Measurements from ENCODE around the gene FUT8. TPM values are rescaled to one million over a fixed set of nuclear protein-coding genes. Genes with fewer than 3 reads are reported as not detected.
"Not testable (repeated sequence)": the region's sequence is repeated elsewhere in the genome, so short reads cannot be mapped to it uniquely, and the experiment has no call there.

The FUT8 gene
- total and polyA plus RNA-seq, 8 donors = 5.8 to 42.6 (median 20.3) TPM

DNA sequence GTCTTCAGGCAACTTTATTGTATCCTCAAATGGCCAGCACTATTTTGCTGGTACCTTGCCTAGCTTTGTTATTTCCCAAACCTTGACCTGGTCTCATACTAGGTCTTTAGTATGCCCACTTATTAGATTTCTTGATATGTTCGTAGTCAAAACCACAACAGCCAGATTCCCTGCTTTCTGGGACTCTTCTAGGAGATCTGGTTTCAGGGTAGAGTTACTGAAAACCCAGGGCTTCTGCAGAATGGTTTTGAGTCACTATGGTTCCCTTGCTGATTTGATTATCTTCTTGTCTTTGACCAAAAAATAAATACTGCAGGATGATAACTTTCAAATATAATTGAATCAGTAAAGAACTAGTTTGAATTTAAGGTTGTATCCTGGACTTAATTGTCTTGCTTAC is 211.2 kb downstream of the FUT8 start:
- TF ChIP-seq, protein P1, sequence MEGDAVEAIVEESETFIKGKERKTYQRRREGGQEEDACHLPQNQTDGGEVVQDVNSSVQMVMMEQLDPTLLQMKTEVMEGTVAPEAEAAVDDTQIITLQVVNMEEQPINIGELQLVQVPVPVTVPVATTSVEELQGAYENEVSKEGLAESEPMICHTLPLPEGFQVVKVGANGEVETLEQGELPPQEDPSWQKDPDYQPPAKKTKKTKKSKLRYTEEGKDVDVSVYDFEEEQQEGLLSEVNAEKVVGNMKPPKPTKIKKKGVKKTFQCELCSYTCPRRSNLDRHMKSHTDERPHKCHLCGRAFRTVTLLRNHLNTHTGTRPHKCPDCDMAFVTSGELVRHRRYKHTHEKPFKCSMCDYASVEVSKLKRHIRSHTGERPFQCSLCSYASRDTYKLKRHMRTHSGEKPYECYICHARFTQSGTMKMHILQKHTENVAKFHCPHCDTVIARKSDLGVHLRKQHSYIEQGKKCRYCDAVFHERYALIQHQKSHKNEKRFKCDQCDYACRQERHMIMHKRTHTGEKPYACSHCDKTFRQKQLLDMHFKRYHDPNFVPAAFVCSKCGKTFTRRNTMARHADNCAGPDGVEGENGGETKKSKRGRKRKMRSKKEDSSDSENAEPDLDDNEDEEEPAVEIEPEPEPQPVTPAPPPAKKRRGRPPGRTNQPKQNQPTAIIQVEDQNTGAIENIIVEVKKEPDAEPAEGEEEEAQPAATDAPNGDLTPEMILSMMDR (IDR thresholded peaks at IDR 0.05) = no peak
- DNase-seq = no peak
- Histone ChIP-seq H3K27ac (no peak overlapping the region), H3K36me3 (no peaks in the 10 kb centered on the region), H3K9me3 (no peaks in the 10 kb centered on the region), H3K4me3 (no peak overlapping the region), H3K4me1 (no peaks in the 10 kb centered on the region), H3K27me3 (no peaks in the 10 kb centered on the region)
- WGBS, 2 donors = 91 to 94% methylated on average over 1 of the region's 1 CpG
- intact Hi-C loops (cut with DNase I) = no loop called here
- no peak for FAIRE-seq
- ATAC-seq = no peak

DNA sequence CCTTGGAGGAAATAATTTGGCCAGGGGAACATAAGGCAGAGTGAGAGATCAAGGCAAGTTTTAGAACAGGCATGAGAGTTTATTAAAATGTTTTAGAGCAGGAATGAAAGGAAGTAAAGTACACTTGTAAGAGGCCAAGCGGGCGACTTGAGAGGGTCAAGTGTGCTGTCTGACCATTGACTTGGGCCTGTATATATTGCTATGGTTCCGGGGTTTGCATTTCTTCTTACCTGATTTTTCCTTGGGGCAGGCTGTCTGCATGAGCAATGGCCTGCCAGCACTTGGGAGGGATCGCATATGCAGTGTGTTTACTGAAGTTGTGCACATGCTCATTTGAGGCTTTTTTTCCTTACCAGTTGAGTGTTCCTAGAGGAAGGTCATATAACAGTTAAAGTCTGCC is 214.8 kb downstream of the FUT8 start:
- no peak for ATAC-seq
- Histone ChIP-seq H3K4me1 (no peaks in the 10 kb centered on the region), H3K9me3 (no peaks in the 10 kb centered on the region), H3K27ac (no peak overlapping the region), H3K27me3 (no peaks in the 10 kb centered on the region), H3K4me3 (no peak overlapping the region), H3K36me3 (no peaks in the 10 kb centered on the region)
- no peak for FAIRE-seq
- 98 to 100% methylated on average over 4 of the region's 4 CpGs for WGBS, 2 donors
- TF ChIP-seq, protein P1 (IDR thresholded peaks at IDR 0.05) = no peak
- no peak for DNase-seq
- intact Hi-C loops (cut with DNase I) = no loop called here

DNA sequence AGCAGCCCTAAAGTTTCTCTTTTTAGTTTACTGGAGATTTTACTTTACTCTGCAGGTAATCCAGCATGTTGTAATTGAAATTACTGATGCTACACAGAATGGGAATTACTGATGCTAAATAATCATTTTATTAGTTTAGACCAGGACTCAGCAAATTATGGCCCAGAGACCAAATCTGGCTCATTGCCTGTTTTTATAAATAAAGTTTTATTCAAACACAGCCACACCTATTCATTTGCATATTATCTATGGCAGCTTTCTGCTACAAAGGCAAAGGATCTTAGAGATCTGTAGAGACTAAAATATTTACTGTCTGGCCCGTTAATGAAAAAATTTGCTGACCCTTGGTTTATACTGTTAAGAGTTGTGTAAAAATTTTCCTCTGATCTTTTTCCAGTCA is 216.1 kb downstream of the FUT8 start:
- intact Hi-C loops (cut with DNase I) = no loop called here
- no peak overlapping the region for H3K27ac ChIP-seq
- no peaks in the 10 kb centered on the region for H3K4me1 ChIP-seq
- no peaks in the 10 kb centered on the region for H3K9me3 ChIP-seq
- ATAC-seq (no peak), DNase-seq (no peak), FAIRE-seq (no peak)
- no peaks in the 10 kb centered on the region for H3K36me3 ChIP-seq
- 80 to 96% methylated on average over 1 of the region's 1 CpG for WGBS, 2 donors
- H3K27me3 ChIP-seq = no peaks in the 10 kb centered on the region
- no peak overlapping the region for H3K4me3 ChIP-seq
- TF ChIP-seq, protein P1 (IDR thresholded peaks at IDR 0.05) = no peak

- Histone ChIP-seq H3K4me1 (no peaks in the 10 kb centered on the region), H3K27ac (no peak overlapping the region), H3K4me3 (no peak overlapping the region), H3K9me3 (no peaks in the 10 kb centered on the region), H3K36me3 (no peaks in the 10 kb centered on the region), H3K27me3 (no peaks in the 10 kb centered on the region)
- FAIRE-seq (no peak), DNase-seq (no peak), ATAC-seq (no peak)
- TF ChIP-seq, protein P1 (IDR thresholded peaks at IDR 0.05) = no peak
- 73% methylated on average over 1 of the region's 1 CpG for WGBS, 2 donors
- intact Hi-C loops (cut with DNase I) = no loop called here
These were observed 218.5 kb downstream of the FUT8 start for GRCh38 chr14:65631040-65631439.

GRCh38 chr14:65632487-65632886 is 220.0 kb downstream of the FUT8 start:
- Histone ChIP-seq H3K4me3 (no peak overlapping the region), H3K27ac (no peak overlapping the region), H3K9me3 (no peaks in the 10 kb centered on the region), H3K27me3 (no peaks in the 10 kb centered on the region), H3K4me1 (no peaks in the 10 kb centered on the region), H3K36me3 (no peaks in the 10 kb centered on the region)
- TF ChIP-seq, protein P1 (IDR thresholded peaks at IDR 0.05) = no peak
- DNase-seq = no peak
- no peak for ATAC-seq
- FAIRE-seq = no peak
- intact Hi-C loops (cut with DNase I) = no loop called here
- 98 to 100% methylated on average over 1 of the region's 1 CpG for WGBS, 2 donors

GRCh38 chr14:65633666-65634065 is 221.1 kb downstream of the FUT8 start:
- ATAC-seq; H3K27me3 ChIP-seq; FAIRE-seq; H3K36me3 ChIP-seq; H3K9me3 ChIP-seq; intact Hi-C loops (cut with DNase I); H3K4me3 ChIP-seq; H3K27ac ChIP-seq; H3K4me1 ChIP-seq: not testable (repeated sequence)
- WGBS, 2 donors = 98% methylated on average over 8 to 23 of the region's 26 CpGs
- peak in 1 of 6 donors; percentile 49 for DNase-seq

Measured in pancreas (tissue), 10 donors.